HG02943 (cell line): ENCODE results near the gene XPR1.

Source experiments
- ATAC-seq: cut with Tn5 transposase; IDR thresholded peaks from one replicate; pipeline ENCODE4 v1.9.1; 2021; ENCODE audit warnings: mild to moderate bottlenecking, low read depth, moderate library complexity; ENCODE audit not compliant: unreplicated experiment

XPR1 gene

DNA sequence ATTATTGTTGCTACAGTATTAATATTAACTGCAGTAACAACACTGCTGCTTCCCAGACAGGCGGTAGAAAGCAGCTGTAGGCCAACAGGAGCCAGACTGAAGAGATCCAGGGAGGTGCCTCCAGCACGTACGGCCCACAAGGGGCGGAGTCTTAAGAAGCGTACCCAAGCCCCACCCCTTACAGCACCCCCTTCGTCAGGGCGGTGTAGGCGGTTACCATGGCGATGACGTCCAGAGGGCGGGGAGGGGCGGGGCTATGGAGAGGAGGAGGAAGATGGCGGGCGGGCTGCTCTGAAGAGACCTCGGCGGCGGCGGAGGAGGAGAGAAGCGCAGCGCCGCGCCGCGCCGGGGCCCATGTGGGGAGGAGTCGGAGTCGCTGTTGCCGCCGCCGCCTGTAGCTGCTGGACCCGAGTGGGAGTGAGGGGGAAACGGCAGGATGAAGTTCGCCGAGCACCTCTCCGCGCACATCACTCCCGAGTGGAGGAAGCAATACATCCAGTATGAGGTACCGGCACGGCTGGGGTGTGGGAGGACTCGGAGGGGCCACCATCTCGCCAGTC, at the start of gene XPR1:
Gene XPR1 (plus strand): TSS at position 257 of the 560 bp plus-strand sequence. CDS start 180 bp downstream, at position 437.
- peak; percentile 95 for ATAC-seq

DNA sequence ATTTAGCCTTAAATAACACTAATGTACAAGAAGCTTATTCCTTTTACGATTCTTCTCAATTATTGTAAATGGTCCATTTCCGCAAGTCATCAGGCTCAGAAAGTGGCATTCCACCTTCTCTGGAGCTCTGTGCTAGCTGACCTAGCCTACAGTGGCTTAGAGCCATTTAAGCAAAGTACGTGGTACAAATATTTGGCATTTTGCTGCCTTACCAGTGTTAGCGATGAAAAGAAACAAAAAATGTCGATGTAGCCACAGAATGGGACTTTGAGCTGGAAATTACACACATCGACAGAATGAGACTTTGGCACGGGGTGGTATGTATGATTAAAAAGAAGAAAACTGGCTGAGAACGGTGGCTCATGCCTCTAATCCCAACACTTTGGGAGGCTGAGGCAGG, 47.0 kb upstream of the XPR1 start:
- no peak for ATAC-seq

DNA sequence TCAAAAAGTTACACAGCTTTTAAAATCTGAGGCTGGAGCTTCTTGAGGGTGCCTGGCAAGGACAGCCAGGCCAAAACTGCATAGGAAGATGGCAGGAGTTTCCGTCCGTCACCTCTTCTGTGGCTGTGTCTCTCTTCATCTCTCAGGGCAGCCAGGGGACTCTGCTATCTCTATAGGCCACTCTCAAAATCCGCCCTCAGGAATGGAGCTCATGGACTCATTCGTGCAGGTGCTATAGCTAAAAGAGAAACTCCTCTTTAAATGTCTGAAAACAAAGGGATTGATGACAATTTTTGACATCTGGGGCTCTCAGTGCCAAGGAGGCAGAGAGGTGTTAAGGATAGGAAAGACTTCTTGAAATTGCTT, 45.8 kb upstream of the XPR1 start:
- no peak for ATAC-seq

DNA sequence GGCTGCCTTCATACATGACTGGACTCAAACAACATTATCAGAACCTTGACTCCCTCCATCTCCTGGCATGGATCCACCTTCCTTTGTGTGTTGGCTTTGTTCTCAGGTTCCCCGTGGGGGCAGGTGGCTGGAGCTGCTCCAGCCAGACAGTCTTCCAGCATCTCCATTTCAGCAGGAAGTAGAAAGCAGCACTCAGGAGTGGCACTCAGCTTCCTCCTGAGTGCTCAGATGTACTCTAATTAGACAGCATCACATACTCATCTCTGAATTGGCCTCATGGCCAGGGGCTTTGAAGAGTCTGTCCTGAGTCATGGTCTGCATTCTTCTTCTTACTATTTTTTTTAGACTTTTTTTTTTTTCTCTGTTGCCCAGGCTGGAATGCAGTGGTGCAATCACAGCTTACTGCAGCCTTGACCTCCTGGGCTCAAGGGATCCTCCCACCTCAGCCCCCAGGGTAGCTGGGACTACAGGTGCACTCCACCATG, 45.1 kb upstream of the XPR1 start:
- no peak for ATAC-seq

DNA sequence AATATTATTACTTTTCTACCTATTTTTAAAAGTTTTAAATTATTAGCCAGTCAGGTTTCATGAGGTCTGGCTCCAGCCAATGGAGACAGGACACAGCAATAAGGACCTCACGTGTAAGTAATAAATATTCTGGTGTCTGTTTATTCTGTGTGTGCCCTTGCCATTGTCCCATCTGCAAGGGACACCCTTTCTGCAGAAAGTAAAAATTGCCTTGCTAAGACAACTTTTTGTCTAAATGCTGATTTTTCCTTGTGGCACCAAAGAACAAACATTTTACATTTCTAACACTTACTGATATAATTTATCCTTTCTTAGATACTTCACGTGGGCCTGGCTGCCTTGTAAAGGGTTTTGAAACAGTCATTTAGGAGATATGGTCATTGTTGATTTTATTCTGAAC, 43.7 kb upstream of the XPR1 start:
- ATAC-seq: no peak

DNA sequence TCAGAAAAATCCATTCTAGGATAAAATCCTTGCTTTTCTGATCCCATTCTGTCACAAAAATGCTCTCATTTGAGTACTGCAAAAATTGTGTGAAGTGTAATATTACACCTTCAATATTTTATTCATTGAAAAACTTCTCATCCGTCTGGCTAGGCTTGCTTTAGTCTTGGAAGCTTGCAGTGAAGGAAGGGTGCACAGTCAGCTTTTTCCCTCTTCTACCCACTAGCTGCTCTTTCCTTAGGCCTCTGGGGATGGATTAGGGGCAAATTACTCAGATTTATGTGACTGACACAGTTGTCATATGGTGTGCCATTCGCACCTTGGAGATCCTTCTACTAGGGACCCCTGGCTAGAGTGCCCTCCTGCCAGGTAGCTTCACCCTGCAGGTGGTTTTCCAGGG, 40.9 kb upstream of the XPR1 start:
- no peak for ATAC-seq

DNA sequence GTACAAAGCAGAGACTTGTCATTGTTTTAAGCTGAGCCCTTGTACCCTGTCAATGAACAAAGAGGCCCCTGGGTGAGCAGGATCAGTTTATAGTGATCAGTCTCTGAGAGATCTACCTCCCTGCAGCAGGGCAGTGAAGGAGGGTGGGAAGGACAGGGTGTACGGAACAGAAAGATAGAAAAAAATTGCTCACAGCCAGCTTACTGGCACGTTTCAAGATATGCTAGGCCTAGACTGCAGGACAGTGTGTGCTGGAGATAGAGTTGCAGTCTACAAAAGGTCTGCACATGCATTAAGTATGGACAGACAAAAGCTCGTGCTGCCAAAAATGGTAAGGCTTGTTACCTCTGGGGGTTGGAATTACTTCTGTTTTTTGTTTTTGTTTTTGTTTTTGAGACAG, 38.4 kb upstream of the XPR1 start:
- ATAC-seq: no peak

DNA sequence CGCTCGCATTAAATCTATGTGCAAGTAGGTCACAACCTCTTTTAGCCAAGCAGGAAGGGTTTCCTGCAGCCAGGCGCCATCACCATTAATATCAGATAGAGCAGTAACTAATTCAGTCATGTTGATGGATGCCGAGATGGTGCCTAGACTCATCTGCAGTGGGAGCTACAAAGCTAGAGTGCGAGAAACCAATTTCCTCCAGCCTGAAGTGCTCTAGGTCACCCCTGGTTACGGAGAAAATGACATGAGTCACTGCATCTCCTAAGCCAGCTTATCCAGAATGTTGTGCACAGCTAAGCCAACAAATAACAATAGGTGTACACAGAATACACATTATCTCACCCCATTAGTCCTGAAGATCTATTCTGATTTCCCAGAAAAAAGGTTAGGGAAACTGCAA, 37.1 kb upstream of the XPR1 start:
- ATAC-seq: no peak

DNA sequence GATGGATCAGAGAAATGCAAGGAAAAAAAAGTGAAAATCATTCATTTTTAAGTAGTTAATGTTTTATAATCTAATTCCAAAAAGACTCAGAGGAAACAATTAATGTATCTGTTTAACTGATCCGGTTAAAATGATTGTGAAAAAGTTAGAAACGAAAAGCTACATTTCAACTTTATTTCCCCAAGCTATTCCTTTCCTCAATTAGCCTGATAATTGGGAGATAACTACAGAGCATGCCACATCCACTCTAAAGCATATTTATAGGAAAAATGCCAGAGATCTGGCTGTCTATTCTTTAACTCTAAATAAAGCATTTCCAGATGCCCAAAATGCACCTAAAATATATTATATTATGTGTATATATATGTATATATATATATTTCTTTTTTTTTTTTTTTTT, 35.9 kb upstream of the XPR1 start:
- no peak for ATAC-seq

DNA sequence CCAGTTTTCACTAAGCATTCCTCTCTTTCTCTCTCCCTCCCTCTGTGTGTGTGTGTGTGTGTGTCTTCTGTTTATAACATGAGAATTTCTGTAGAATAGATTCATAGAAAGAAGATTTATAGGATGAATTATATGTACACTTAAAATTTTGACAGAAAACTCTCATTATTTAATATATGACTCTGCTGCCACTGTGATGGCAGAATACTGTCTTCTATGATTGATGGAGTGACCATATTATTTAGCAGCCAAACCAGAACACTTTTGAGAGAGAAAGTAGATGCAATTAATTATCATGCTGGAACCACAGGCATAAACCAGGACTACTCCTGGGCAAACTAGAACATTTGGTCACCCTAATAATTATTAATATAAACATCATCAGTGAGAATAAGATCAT, 34.3 kb upstream of the XPR1 start:
- ATAC-seq: no peak

DNA sequence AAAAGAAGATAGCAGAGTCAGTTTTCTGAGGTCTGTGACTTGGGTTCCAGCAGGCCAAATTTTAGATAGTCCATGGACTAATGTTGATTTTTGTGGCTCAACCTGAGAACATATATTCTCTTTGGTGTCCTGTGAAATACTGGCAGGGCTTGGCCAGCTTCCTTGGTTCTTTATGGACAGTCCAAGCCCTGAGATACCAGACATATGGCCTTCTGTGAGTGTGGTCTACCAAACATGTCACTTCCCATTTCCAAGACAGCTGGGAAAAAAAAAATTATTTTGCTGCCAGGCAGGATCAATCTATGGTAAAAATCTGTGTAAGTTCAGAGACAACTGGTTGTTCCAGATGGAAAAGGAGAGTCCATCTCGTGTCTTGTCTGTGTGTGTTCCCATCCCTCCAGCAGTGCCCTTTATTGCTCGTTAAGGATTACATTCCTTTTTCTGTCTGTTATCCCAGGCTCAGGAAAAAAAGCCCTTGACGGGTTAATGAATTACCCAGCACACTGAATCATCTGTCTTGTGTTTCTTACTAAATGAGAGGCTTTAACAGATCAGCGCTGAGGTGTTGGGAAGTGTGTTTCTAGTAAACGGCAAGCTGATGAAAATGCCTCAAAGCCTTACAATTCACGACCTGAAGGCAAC, 33.4 kb upstream of the XPR1 start:
- no peak for ATAC-seq

DNA sequence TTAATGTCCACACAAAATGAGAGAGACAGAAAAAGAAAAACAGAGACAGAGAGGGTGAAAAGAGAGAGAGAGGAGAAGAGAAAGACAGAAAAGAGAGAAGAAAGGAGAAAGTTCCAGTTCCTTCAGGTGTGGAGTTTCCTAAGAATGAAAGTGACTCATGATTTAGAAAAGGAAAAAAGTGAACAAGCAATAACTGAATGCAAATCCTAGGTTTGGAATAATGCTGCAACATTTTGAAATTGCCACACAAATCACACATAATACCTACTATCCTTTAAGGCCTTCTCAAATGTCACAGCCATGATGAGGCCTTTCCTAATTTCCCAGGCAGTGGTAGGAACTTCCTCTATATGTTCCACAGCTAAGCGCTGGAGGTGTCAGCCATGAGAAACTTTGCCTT, 31.5 kb upstream of the XPR1 start:
- ATAC-seq: no peak

DNA sequence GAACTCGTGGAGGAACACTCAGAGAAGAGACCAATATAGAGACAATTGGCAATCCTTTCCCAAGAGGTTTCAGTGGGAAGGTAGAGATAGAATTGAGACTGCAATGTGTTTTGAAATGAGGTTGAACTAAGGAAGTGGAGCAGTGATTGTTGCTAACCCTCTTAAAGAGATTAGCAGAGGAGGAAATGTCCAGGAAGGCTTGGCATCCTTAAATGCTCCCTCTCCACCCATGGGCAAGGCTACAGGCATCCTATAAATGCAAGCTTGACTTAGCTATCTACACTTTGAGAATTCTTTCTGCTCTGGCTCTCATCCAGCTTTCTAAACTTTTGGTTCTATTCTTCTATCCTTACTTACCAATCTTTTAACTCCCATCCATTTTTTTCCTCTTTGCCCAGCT, 30.3 kb upstream of the XPR1 start:
- ATAC-seq: no peak

DNA sequence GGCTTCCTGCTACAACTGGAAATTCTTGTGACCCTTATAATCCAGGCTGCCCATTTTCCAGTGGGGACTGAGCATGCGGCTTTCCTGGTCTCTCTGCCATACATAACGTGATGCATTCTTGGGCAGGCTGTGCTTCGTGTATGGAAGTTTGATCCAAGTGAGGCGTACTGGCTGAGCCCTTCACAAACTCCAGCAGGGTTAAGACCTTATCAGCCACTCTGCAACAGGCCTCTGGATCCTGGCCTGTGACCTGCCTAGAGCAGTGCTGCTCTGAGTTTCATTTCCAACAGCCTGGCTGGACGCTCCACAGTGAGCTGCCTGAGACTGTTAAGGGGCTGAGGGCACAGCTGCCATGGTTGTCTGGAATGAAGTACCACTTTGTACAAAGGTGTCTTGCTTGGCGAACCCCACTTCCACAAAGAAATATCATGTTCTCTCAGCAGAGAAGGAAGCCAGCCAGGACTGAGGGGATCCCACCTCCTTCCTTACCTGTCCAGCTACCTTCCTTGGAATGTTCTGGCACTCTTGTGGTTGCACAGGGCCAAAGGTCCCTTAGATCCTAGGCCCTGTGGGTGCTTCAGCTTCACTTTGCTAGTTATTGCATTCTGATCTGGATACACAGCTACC, 28.5 kb upstream of the XPR1 start:
- ATAC-seq: no peak

DNA sequence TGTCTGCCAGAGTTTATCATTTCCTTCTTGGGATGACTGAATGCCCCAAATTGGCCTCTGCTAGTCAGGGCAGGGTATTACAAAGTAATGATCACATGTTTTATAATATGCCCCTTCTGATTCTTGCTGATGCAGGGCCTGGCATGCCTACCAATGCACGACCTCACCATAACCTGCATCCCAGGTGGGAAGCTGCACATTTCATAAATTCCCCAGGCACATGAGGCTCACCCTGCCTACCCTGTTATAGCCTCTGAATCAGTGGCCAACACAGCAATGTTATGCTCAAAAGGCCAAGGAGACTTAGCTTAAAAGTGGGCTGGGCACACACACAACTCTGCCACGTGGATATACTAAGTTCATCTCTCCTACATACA, 28.0 kb upstream of the XPR1 start:
- ATAC-seq: no peak

DNA sequence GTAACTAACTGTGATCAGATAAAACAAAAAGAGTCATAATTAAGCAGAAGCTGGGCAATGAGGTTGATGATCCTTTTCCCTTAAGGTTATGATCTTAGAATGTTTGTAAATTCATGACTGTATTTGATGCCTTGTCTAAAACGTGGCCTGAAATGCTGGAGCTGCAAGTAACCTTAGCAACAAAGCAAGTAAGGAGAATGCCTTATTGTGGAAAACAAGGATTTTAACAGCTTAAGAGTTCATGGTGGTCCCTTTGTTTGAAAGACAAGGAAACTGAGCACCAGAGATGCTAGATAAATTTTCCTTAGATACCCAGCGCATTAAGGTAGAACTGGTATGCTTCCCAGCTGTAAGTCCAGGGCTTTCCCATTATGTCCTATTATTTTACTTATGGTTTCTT, 25.7 kb upstream of the XPR1 start:
- no peak for ATAC-seq

DNA sequence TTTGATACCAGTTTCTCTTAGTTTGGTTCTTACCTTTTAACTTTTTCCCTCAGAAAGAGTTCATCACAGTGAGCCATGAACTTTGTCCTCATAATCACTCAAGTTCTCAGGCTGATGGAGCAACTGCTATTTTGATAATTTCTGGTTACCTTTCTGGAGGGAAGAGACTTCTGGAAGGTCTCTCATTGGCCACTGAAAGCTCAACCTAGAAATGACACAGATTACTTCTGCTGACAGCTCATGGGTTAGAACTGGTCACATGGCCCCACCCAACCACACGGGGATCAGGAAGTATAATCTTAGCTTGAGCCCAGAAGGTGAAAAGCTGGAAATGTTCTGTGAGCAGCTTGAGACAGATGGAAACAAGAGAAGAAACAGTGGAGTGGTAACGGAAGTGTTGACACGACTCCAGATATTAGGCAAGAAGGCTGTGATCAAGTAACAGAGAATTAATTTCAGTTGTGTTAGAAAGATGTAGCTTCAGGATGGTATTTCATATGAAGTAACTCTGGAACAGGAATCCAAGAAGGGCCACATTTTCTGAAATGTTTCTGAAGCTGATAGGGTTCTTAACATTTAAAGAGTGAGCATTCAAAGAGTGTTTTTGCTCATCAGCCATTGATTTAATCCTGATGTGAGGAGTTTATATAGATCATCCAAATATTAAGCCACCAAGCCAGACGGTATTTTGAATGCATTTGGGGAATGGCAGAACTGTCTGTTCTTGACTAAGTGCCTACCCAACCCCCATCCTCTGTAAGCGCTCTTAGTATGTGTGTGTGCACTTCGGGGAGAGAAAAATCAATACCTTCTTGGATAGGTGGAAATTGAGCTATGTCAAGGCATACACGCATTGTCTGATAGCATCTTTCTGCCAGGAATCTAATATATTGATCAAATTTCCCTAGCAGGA, 21.9 kb upstream of the XPR1 start:
- no peak for ATAC-seq

DNA sequence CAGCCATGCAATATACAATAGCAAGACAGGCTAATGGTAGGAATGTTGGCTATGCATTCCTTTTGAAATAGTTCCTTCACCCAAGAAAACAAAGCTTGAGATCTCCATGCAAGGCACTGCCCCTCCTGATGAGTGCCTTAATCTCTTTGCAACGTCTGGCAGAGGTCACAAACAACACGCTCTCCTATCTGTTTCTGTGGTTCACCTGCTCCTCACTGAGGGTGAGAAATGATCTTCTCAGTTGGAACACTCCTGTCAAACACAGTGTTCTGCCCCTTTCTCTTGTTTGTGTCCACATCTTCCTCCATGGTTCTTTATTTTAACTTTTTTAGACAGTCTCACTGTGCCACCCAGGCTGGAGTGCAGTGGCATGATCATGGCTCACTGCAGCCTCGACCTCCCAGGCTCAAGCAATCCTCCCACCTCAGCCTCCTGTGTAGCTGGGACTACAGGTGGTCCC, 21.2 kb upstream of the XPR1 start:
- ATAC-seq: no peak

DNA sequence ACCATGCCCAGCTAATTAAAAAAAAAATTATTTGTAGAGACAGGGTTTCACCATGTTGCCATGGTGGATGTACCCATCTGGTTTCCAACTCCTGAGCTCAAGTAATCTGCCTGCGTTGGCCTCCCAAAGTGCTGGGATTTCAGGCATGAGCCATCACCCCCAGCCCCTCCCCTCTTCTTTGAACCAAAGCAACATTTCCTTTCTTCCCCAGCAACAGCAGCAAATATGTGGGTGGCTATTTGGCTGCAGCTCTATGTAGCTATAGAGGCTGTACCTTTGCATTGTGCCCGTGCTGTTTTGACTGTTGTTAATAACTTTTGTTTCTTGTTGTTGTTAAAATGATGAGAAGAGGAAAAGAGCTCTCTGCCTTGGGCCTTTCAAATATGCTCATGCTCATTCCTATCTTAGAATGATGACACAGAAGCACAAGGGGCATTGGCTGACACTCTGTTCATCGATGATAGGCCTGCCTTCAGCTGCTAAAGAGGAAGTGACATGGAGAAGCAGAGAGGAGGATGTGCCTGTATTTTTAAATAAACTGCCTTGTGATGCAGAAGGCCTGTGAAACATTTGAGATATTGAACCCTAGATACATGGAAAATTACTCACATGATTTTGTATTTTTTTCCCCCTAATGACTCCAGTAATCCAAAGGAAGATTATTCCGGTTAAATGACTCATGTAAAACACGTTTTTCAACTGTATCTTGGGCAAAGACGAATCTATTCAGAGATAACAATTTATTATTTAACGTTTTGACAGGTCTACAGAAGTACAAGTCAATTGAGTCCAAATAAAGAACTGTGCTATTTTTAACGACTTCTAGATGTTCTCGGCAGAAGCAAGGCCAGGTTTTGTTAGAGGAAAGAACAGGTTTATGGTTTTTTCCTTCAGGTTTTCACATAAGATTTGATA, 20.5 kb upstream of the XPR1 start:
- ATAC-seq: no peak

DNA sequence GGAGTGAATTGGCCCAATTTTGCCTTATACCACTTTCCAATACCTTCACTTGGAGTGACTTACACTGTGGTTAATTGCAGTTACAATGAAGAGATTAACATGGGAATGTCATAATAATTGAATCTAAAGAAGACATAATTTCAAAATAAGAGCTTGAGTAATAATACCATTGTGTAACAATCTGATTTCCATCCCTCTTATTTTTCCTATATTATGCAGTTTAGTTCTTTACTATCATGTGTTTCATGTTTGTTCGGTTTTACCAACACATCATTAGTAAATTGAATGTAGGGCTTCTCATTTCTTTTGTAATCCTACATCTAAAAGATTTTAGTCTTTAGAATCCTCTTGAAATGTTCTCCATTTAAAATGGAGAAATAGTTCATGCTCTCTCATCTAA, 19.2 kb upstream of the XPR1 start:
- ATAC-seq: no peak
